ENCODE measurements around the gene OTOP3.

GRCh38 chr17:74954665-74955421 lies 19.1 kb downstream of the OTOP3 start:
- TF ChIP-seq EZH2 (IDR thresholded peaks at IDR 0.05; ENCODE audit: low read length, unreplicated experiment), result no peak
- TF ChIP-seq CTCF (conservative IDR thresholded peaks at IDR 0.05; ENCODE audit: low read depth, low read length), result no peak

All from PC-3 (cell line).